ENCODE results near the gene UNC13C.

DNA sequence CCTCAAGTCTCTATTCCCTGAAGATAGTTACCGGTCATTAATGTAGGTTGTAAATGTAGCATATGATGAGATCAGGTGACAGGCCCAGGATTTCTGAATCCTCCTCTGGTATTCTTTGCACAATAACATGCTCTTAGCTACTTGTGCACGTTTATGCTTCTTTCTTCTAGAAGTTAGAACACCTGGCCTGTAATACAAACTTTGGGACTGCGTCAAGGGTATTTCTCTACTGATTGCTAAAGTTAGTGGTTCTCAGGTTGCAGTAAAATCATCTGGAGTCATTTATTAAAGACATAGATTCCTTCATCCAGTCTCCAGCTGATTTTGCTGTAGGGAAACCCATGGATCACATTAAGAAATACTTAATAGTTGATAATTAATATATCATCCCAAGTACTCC, 48.0 kb downstream of the UNC13C start:
- TF ChIP-seq, protein P1, sequence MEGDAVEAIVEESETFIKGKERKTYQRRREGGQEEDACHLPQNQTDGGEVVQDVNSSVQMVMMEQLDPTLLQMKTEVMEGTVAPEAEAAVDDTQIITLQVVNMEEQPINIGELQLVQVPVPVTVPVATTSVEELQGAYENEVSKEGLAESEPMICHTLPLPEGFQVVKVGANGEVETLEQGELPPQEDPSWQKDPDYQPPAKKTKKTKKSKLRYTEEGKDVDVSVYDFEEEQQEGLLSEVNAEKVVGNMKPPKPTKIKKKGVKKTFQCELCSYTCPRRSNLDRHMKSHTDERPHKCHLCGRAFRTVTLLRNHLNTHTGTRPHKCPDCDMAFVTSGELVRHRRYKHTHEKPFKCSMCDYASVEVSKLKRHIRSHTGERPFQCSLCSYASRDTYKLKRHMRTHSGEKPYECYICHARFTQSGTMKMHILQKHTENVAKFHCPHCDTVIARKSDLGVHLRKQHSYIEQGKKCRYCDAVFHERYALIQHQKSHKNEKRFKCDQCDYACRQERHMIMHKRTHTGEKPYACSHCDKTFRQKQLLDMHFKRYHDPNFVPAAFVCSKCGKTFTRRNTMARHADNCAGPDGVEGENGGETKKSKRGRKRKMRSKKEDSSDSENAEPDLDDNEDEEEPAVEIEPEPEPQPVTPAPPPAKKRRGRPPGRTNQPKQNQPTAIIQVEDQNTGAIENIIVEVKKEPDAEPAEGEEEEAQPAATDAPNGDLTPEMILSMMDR (IDR thresholded peaks at IDR 0.05), result no peak
- TF ChIP-seq POLR2A (IDR thresholded peaks at IDR 0.05), result no peak
- TF ChIP-seq POLR2AphosphoS5 (IDR thresholded peaks at IDR 0.05), result no peak
- no peak for TF ChIP-seq EP300 (IDR thresholded peaks at IDR 0.05)
